ENCODE data around the gene UBL4A.

The UBL4A gene

GRCh38 chrX:154462396-154462795, 24.0 kb downstream of the UBL4A start:
- Histone ChIP-seq H3K27ac (no peak overlapping the region), H3K9me3 (ENCODE audit: control insufficient read depth, low read length) (no peaks in the 10 kb centered on the region), H3K4me3 (ENCODE audit: low read depth, low read length) (no peak overlapping the region), H2AFZ (no peak overlapping the region), H3K4me2 (ENCODE audit: low read length) (no peak overlapping the region), H3K27me3 (ENCODE audit: control insufficient read depth, insufficient read depth, low read length) (no peaks in the 10 kb centered on the region), H3K79me2 (no peaks in the 10 kb centered on the region), H3K9ac (no peak overlapping the region), H3K4me1 (no peaks in the 10 kb centered on the region), H3K36me3 (ENCODE audit: control insufficient read depth, insufficient read depth, low read length) (no peaks in the 10 kb centered on the region)
- no peak for TF ChIP-seq CTCF (IDR thresholded peaks at IDR 0.05)

GRCh38 chrX:154460326-154460725, 26.1 kb downstream of the UBL4A start:
- H3K36me3 ChIP-seq (ENCODE audit: control insufficient read depth, insufficient read depth, low read length) = no peaks in the 10 kb centered on the region
- H3K4me3 ChIP-seq (ENCODE audit: low read depth, low read length) = no peak overlapping the region
- H2AFZ ChIP-seq = no peak overlapping the region
- H3K4me1 ChIP-seq = no peaks in the 10 kb centered on the region
- H3K9ac ChIP-seq = no peak overlapping the region
- no peaks in the 10 kb centered on the region for H3K27me3 ChIP-seq (ENCODE audit: control insufficient read depth, insufficient read depth, low read length)
- H3K9me3 ChIP-seq (ENCODE audit: control insufficient read depth, low read length) = no peaks in the 10 kb centered on the region
- no peaks in the 10 kb centered on the region for H3K79me2 ChIP-seq
- no peak overlapping the region for H3K27ac ChIP-seq
- no peak for TF ChIP-seq CTCF (IDR thresholded peaks at IDR 0.05)
- no peak overlapping the region for H3K4me2 ChIP-seq (ENCODE audit: low read length)

DNA sequence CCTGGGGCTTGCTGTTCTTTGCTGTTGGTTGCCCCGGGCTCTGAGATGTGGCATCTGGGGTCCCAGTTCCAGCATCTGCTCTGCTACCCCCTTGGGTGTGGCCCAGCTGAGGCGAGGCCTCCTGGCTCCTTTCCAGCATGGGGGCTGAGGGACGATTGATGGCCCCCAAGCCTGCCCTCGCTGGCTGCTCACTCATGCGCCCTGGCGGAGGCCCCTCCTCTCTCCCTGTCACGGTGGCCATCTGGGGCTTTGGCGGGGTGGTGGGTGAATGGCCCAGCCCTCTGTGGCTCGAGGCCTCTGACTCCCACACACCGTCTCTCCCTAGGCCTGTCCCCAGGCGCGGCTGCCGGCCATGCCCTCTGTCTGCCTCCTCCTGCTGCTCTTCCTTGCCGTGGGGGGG, 26.6 kb downstream of the UBL4A start:
- H2AFZ ChIP-seq = no peak overlapping the region
- no peak overlapping the region for H3K27ac ChIP-seq
- no peaks in the 10 kb centered on the region for H3K36me3 ChIP-seq (ENCODE audit: control insufficient read depth, insufficient read depth, low read length)
- H3K9ac ChIP-seq = no peak overlapping the region
- H3K27me3 ChIP-seq (ENCODE audit: control insufficient read depth, insufficient read depth, low read length) = no peaks in the 10 kb centered on the region
- TF ChIP-seq CTCF (IDR thresholded peaks at IDR 0.05) = no peak
- no peak overlapping the region for H3K4me3 ChIP-seq (ENCODE audit: low read depth, low read length)
- H3K4me2 ChIP-seq (ENCODE audit: low read length) = no peak overlapping the region
- H3K9me3 ChIP-seq (ENCODE audit: control insufficient read depth, low read length) = no peaks in the 10 kb centered on the region
- no peaks in the 10 kb centered on the region for H3K79me2 ChIP-seq
- H3K4me1 ChIP-seq = no peaks in the 10 kb centered on the region

GRCh38 chrX:154458954-154459778, 27.2 kb downstream of the UBL4A start:
- H3K4me1 ChIP-seq = no peaks in the 10 kb centered on the region
- H3K36me3 ChIP-seq (ENCODE audit: control insufficient read depth, insufficient read depth, low read length) = no peaks in the 10 kb centered on the region
- peak overlapping the region; percentile 25 for H3K4me3 ChIP-seq (ENCODE audit: low read depth, low read length)
- H3K27me3 ChIP-seq (ENCODE audit: control insufficient read depth, insufficient read depth, low read length) = no peaks in the 10 kb centered on the region
- H2AFZ ChIP-seq = no peak overlapping the region
- H3K9me3 ChIP-seq (ENCODE audit: control insufficient read depth, low read length) = no peaks in the 10 kb centered on the region
- no peak overlapping the region for H3K27ac ChIP-seq
- no peak for TF ChIP-seq CTCF (IDR thresholded peaks at IDR 0.05)
- H3K4me2 ChIP-seq (ENCODE audit: low read length) = no peak overlapping the region
- H3K9ac ChIP-seq = no peak overlapping the region
- no peaks in the 10 kb centered on the region for H3K79me2 ChIP-seq

Measured in parathyroid adenoma (tissue), 2 donors.